Measurements from ENCODE around the gene PSMB8. TPM values are rescaled to one million over a fixed set of nuclear protein-coding genes. Genes with fewer than 3 reads are reported as not detected.
"Not testable (repeated sequence)": the region's sequence is repeated elsewhere in the genome, so short reads cannot be mapped to it uniquely, and the experiment has no call there.

The PSMB8 gene
- total RNA-seq, 1 donor from 2014 or later = 45.5 TPM

GRCh38 chr6:32809171-32809570 is 34.7 kb downstream of the PSMB8 start:
- peaks cover 7% of the 10 kb centered on the region for H3K4me1 Mint-ChIP-seq (ENCODE audit: low read depth, unreplicated experiment)
- no peak overlapping the region for H3K27ac ChIP-seq (ENCODE audit: low read depth, low read length)
- peaks cover 13% of the 10 kb centered on the region for H3K9me3 Mint-ChIP-seq (ENCODE audit: unreplicated experiment)
- H3K4me2 ChIP-seq (ENCODE audit: low read length) = no peak overlapping the region
- H3K27me3 ChIP-seq (ENCODE audit: insufficient read depth, low read length) = no peaks in the 10 kb centered on the region
- H3K27me3 Mint-ChIP-seq (ENCODE audit: low read depth, unreplicated experiment) = peaks cover 8% of the 10 kb centered on the region
- no peak overlapping the region for H3K27ac Mint-ChIP-seq (ENCODE audit: unreplicated experiment)
- no peaks in the 10 kb centered on the region for H3K36me3 ChIP-seq (ENCODE audit: insufficient read depth, low read length)
- H3K9me3 ChIP-seq (ENCODE audit: insufficient read depth, low read depth, low read length) = no peaks in the 10 kb centered on the region
- no peak for DNase-seq (ENCODE audit: low read depth)
- H3K4me3 ChIP-seq (ENCODE audit: insufficient read depth, low read depth, low read length) = no peak overlapping the region
- no peaks in the 10 kb centered on the region for H3K79me2 ChIP-seq (ENCODE audit: insufficient read depth, low read length)
- H3K9ac ChIP-seq (ENCODE audit: low read length) = no peak overlapping the region
- no peak for FAIRE-seq
- no peak overlapping the region for H3K4me3 Mint-ChIP-seq (ENCODE audit: unreplicated experiment)
- no peaks in the 10 kb centered on the region for H4K20me1 ChIP-seq (ENCODE audit: insufficient read depth, low read length)
- H3K36me3 Mint-ChIP-seq (ENCODE audit: low read depth, unreplicated experiment) = peaks cover 4% of the 10 kb centered on the region
- no peak overlapping the region for H2AFZ ChIP-seq (ENCODE audit: low read depth, low read length)
- H3K4me1 ChIP-seq (ENCODE audit: insufficient read depth, low read length) = no peaks in the 10 kb centered on the region
- no peak for TF ChIP-seq CTCF (IDR thresholded peaks at IDR 0.05; ENCODE audit: insufficient read depth, low read depth, low read length)
- TF ChIP-seq EZH2 (IDR thresholded peaks at IDR 0.05; ENCODE audit: insufficient read depth, low read length) = no peak

- H3K4me2 ChIP-seq (ENCODE audit: low read length) = no peak overlapping the region
- no peaks in the 10 kb centered on the region for H3K4me1 ChIP-seq (ENCODE audit: insufficient read depth, low read length)
- H3K27me3 ChIP-seq (ENCODE audit: insufficient read depth, low read length) = peaks cover 3% of the 10 kb centered on the region
- no peaks in the 10 kb centered on the region for H3K79me2 ChIP-seq (ENCODE audit: insufficient read depth, low read length)
- H3K27me3 Mint-ChIP-seq (ENCODE audit: low read depth, unreplicated experiment) = peaks cover 15% of the 10 kb centered on the region
- peaks cover 7% of the 10 kb centered on the region for H3K4me1 Mint-ChIP-seq (ENCODE audit: low read depth, unreplicated experiment)
- no peak for DNase-seq (ENCODE audit: low read depth)
- H3K27ac ChIP-seq (ENCODE audit: low read depth, low read length) = no peak overlapping the region
- no peak overlapping the region for H2AFZ ChIP-seq (ENCODE audit: low read depth, low read length)
- H3K9me3 ChIP-seq (ENCODE audit: insufficient read depth, low read depth, low read length) = no peaks in the 10 kb centered on the region
- H3K9ac ChIP-seq (ENCODE audit: low read length) = no peak overlapping the region
- no peak overlapping the region for H3K4me3 Mint-ChIP-seq (ENCODE audit: unreplicated experiment)
- H4K20me1 ChIP-seq (ENCODE audit: insufficient read depth, low read length) = no peaks in the 10 kb centered on the region
- peaks cover 6% of the 10 kb centered on the region for H3K9me3 Mint-ChIP-seq (ENCODE audit: unreplicated experiment)
- no peak overlapping the region for H3K27ac Mint-ChIP-seq (ENCODE audit: unreplicated experiment)
- no peak overlapping the region for H3K4me3 ChIP-seq (ENCODE audit: insufficient read depth, low read depth, low read length)
- FAIRE-seq = no peak
- TF ChIP-seq CTCF (IDR thresholded peaks at IDR 0.05; ENCODE audit: insufficient read depth, low read depth, low read length) (no peak), EZH2 (IDR thresholded peaks at IDR 0.05; ENCODE audit: insufficient read depth, low read length) (no peak)
- H3K36me3 ChIP-seq (ENCODE audit: insufficient read depth, low read length) = no peaks in the 10 kb centered on the region
- peaks cover 2% of the 10 kb centered on the region for H3K36me3 Mint-ChIP-seq (ENCODE audit: low read depth, unreplicated experiment)
These were observed 36.7 kb downstream of the PSMB8 start for GRCh38 chr6:32807020-32807580.

GRCh38 chr6:32805404-32805803 is 38.4 kb downstream of the PSMB8 start:
- H3K36me3 Mint-ChIP-seq (ENCODE audit: low read depth, unreplicated experiment); H3K4me3 ChIP-seq (ENCODE audit: insufficient read depth, low read depth, low read length); H3K79me2 ChIP-seq (ENCODE audit: insufficient read depth, low read length); H3K27me3 ChIP-seq (ENCODE audit: insufficient read depth, low read length); H3K9me3 ChIP-seq (ENCODE audit: insufficient read depth, low read depth, low read length); H3K27ac ChIP-seq (ENCODE audit: low read depth, low read length); DNase-seq (ENCODE audit: low read depth); H3K4me1 ChIP-seq (ENCODE audit: insufficient read depth, low read length); H3K36me3 ChIP-seq (ENCODE audit: insufficient read depth, low read length); H3K27ac Mint-ChIP-seq (ENCODE audit: unreplicated experiment); H3K4me1 Mint-ChIP-seq (ENCODE audit: low read depth, unreplicated experiment); H4K20me1 ChIP-seq (ENCODE audit: insufficient read depth, low read length); FAIRE-seq; H3K9ac ChIP-seq (ENCODE audit: low read length); H3K4me3 Mint-ChIP-seq (ENCODE audit: unreplicated experiment); H2AFZ ChIP-seq (ENCODE audit: low read depth, low read length); H3K9me3 Mint-ChIP-seq (ENCODE audit: unreplicated experiment); H3K4me2 ChIP-seq (ENCODE audit: low read length): not testable (repeated sequence)
- peaks cover 15% of the 10 kb centered on the region for H3K27me3 Mint-ChIP-seq (ENCODE audit: low read depth, unreplicated experiment)
